GM23248 (cell line): ENCODE data around the gene FBXW4.

ENCODE experiments used
- EZH2 ChIP-seq: fragments of 200-600 bp; sonication (generic); IDR thresholded peaks from 2 replicates; pipeline ENCODE4 v1.6.1; 2018; ENCODE audit warnings: antibody characterized with exemption, mild to moderate bottlenecking; ENCODE audit not compliant: insufficient read depth, poor library complexity, severe bottlenecking
- EZH2phosphoT487 ChIP-seq: fragments of 200-600 bp; sonication (generic); IDR thresholded peaks from 2 replicates; pipeline ENCODE4 v1.6.1; 2018; ENCODE audit warnings: antibody characterized with exemption, moderate library complexity, mild to moderate bottlenecking, low read depth; ENCODE audit not compliant: insufficient read depth

- no peak for TF ChIP-seq EZH2
- no peak for TF ChIP-seq EZH2phosphoT487
Measured at GRCh38 chr10:101672536-101672935, 22.4 kb downstream of the FBXW4 start.
